Pulmonary artery endothelial cell (primary cell): ENCODE measurements around the gene TINAGL1. TPM values are rescaled to one million over a fixed set of nuclear protein-coding genes. Genes with fewer than 3 reads are reported as not detected.

Experiments used
- DNase-seq: peaks from one replicate; pipeline ENCODE4 v3.0.0-alpha.2; 2011; ENCODE audit warnings: low read depth, low spot score
- total RNA-seq: library from RNA; depleted of rRNA; stranded (reverse); fragments of >200 nt; gene quantifications from 2 replicates; pipeline ENCODE4 v1.2.3, GENCODE V29; 2014

Gene TINAGL1, protein sequence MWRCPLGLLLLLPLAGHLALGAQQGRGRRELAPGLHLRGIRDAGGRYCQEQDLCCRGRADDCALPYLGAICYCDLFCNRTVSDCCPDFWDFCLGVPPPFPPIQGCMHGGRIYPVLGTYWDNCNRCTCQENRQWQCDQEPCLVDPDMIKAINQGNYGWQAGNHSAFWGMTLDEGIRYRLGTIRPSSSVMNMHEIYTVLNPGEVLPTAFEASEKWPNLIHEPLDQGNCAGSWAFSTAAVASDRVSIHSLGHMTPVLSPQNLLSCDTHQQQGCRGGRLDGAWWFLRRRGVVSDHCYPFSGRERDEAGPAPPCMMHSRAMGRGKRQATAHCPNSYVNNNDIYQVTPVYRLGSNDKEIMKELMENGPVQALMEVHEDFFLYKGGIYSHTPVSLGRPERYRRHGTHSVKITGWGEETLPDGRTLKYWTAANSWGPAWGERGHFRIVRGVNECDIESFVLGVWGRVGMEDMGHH
- 373 and 383 TPM in 2 replicates for total RNA-seq

DNA sequence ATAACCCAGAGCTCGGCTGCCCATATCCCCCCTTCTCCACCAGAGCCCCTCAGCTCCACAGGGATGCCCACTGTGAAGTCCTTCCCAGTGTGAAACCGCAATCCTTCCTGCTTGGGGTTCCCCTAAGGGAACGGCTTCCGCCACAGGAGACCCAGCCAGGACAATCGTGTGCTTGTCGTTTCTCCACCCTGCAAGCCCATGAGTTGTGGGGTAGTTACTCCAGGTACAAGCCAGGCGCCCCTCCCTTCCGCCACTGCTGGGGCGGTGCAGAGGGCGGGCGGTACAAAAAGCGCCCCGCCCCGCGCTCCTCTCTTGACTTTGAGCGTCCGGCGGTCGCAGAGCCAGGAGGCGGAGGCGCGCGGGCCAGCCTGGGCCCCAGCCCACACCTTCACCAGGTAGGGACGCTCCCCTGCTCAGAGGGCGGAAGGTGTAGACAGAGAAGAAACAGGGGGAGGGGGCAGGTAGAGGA lies at the start of gene TINAGL1:
Gene TINAGL1, plus strand, starts transcription at position 315 of the 469 bp plus-strand sequence. CDS start 634 bp downstream, outside the sequence.
- DNase-seq = no peak

DNA sequence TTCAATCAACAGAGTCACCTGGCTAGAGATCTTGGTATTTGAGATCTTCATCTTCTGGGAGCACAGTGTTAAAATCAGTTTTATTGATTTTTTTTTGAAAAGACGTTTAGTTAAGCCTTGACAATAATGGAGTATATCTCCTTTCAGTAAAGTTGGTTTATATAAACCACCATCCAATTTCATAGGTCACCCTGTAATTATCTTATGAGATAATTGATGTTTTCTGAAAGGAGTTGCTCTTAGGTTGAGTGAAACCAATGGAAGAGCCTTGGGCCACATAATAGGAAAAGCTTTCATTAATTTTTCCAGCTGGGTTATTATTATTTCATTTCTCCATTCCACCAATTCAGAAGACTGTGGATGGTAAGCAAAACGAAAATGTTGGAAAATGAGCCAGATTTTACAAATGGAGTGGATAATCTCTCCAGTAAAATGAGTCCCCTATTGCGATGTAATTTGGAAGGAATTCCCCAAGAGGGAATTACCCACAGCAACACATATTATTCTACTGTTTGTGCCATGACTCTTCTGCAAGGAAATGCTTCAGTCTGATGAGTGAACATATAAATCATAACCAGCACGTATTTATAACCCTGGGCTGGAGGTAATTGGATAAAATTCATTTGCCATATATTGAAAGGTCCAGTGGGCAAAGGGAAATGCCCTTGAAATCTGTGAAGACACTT lies 46.2 kb upstream of the TINAGL1 start:
- no peak for DNase-seq

DNA sequence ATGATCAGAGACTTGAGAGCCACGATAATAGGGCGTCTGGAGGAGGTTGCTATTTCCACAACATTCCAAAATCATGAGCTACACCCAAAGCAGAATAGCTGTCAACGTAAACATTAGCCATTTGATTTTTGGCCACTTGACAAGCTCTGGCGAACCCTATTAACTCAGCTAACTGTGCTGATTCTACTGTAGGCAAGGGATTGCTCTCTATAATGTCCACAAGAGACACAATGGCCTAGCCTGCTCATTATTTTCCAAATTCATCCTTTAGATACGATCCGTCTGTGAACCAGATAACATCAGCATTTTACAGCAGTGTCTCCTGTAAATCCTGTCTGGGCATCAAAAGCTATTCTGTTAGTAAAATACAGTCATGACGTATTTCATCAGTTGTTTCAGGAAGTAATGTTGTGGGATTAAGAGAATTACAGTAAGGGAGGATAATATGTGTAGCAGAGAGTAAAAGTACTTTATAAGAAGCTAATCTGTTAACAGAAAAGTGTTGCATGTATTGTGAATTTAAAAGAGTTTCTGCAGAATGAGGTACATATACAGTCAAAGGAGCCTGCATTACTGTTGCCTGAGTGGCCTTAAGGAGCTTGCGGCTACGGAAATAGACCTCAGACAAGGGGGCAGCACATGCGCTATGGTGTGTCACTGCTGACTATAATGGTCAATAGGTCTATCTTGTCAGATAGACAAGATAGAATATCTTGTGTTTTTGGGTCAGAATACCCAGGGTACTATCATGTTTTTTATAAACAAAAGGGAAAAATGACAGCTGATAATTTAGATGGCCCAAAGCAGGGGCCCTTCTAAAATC lies 44.9 kb upstream of the TINAGL1 start:
- no peak for DNase-seq

DNA sequence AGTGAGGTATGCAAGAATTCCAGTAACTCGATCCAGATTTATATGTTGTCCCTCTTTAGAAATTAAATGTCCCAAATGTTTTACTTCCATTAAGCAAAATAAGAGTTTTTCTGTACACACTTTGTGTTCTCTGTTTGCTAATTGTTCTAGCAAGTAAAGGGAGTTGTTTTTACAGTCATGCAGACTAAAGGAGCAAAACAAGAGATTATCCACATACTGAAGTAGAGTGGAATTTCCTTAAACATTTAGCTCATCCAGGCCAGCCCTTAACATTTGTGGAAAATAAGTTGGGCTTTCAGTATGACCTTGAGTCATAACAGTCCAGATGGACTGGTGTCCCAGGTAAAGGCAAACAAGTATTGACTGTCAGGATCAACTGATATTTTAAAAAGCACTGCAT lies 44.1 kb upstream of the TINAGL1 start:
- no peak for DNase-seq

DNA sequence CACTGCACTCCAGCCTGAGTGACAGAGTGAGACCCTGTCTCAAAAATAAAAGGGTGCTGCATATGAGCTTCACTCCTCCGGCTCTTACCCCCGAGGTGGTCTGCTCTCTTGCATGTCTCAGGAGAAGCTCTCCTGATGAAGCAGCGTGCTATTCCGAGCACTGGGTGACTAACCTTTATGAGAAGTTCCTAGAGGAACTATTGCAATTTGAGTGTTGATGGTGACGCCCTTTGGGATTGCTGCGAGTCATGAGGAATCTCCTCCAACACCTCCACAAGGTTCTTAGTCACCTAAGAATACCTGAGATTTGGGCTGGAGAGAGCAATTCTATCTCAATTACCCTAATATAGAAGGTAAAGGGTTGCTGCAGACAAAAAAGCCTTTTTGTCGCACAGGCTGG lies 40.8 kb upstream of the TINAGL1 start:
- DNase-seq = no peak

DNA sequence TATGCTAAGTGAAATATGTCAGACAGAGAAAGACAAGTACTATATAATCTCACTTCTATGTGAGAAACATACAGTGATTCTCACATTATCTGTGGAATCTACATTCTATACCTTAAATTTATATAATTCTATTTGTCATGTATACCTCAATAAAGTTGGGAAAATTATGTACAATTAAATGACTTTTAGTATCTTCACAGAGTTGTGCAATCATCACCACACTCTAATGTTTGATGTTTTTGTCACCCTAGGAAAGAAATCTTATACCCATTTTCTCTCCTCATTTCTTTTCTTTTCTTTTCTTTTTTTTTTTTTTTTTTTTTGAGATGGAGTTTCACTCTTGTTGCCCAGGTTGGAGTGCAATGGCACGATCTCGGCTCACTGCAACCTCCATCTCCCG lies 37.0 kb upstream of the TINAGL1 start:
- DNase-seq = no peak

DNA sequence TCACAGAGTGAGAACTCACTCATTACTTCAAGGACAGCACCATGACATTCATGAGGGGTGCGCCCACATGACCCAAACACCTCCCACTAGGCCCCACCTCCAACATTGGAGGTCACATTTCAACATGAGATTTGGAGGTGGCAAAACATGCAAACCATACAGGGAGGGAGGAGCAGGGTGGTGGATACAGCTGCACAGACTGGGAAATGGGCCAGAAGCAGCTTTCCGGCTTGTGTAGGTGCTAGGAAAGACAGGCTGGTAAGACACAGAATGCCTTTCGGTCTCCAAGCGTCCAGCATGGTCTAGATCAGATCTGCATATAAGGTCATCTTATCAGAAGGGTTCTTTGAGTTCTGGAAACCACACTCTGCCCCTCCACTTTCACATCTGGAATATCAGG lies 35.1 kb upstream of the TINAGL1 start:
- no peak for DNase-seq

DNA sequence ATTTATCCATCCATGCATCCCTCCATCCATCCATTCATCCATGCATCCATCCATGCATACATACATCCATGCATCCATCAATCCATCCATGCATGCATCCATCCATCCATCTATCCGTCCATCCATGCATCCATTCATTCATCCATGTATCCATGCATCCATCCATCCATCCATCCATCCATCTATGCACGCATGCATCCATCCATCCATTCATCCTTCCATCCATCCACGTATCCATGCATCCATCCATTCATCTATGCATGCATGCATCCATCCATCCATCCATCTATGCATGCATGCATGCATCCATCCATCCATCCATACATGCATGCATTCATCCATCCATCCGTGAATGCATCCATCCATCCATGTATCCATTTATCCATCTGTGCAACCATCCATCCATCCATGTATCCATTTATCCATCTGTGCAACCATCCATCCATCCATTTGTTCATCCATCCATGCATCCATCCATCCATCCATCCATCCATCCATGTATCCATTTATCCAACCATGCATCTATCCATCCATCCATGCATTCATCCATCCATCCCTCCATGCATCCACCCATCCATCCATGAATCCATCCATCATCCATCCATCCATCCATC lies 30.3 kb upstream of the TINAGL1 start:
- DNase-seq = no peak

DNA sequence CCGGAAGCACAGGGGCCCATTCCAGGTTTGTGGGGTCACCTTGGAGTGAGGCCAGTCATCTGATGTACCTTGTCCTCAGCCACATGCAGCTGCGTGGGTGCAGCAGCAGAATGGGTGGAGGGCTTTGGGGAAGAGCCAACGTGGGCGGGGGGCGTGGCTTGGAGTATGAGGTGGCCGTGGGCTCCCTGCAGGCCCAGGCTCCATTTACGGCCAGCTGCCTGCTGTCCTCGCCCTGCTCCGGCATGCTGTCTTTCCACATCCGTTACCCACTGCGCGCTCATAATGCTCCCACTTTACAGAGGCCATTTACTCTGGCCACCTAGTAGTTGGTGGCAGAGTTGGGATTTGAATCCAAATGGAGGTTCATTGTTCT lies 27.8 kb upstream of the TINAGL1 start:
- no peak for DNase-seq

DNA sequence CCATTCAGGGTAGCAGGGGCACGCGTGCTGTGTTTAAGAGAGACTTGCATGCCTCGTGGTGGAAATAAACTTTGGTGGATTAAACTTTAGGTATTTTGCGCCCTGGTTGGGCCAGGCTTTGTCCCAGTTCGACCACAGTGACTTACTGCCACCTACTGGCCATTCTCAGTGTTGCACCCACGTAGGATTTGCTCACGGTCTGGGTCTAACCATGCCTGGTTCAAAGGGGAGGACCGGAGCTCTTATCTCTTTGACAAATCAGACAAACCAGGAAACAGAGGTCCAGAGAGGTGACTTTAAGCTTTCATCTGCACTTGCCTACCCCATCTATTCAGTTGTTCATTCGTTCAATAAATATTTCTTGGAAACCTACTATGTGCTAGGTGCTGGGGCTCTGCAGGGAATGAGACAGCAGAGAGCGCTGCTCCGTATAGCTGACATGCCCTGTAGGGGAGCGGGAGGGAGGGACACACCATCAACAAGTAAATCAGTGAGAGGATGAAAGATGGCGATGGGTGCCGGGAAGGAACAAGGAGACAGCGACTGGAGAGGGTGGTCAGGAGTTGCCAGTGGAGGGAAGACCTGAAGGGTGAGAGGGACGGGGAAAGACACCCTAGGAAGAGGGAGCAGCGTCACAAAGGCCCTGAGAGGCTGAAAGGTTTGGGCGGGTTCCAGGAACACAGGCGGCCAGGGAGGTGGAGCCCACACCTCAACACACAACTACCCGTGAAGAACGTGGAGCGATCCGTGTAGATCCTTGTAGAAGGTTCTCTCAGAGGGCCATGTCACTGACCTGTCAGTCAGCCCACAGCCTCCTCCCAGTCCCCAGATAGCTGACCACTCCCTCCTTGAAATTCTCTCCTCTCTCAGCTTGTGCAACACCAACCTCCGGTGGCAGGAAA lies 27.2 kb upstream of the TINAGL1 start:
- DNase-seq = peak; percentile 48

DNA sequence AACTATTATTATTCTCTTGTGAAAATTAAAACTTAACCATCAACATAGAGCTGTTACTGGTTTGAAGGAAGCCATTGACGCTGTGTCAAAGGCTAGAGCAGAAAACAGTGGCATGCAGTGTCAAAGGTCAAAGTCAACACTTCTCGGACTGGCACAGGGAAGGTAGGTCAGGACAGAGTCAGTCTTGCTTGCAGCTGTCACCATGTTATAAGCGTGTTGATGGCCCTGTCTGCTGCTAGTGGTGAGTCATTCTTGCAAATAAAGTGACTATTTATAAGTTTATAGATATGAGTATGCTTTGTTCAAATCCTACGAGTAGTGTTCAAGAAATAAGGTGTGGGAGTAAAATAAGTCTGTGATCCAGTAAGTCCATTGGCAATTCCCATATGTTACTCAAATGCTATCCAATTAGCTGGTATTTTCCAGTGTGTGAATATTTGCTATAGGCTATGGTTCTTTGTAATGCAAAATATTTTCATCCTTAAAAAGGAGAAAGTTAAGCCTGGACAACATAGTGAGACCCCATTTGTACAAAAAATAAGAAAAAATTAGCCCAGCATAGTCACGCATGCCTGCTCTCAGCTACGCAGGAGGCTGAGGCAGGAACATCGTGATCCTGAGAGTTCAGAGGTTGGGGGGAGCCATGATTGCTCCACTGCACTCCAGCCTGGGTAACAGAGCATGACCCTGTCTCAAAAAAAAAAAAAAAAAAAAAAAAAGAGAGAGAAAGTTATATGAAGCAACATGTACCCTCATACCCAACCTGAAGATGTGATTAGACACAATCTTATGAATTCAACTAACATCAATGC lies 26.3 kb upstream of the TINAGL1 start:
- no peak for DNase-seq

DNA sequence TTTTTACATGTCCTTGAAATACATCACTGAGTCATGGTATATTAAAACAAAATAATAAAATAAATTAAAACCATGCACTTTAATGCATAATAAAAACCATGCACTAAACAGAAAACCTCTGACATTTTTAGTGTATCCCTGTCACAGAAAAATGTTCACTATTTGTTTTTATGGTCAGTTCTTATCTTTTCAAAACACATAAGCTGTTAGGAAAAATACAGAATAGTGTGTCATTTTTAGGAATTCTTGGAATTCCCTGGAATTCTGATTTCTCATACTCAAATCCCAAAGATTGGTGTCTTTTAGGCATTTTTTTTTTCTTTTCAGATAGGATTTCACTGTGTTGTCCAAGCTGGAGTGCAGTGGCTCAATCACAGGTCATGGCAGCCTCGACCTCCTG lies 25.1 kb upstream of the TINAGL1 start:
- DNase-seq = no peak

DNA sequence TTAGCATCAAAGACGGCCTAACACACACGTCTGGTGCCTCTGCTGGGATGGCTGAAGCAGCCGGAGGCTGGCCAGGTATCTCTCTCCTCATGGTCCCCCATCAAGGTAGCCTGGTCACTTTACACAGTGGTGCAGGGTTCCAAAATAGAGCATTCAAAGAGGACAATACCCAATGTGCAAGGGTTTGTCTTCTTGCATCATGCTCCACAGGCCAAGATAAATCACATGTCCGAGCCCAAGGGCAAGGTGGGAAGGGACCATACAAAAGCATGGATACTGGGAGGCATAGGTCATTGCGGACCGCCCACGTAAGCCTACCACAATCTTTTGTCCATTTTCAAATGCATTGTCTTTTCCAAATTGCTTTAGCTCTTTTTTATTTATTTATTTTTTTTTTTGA lies 23.8 kb upstream of the TINAGL1 start:
- DNase-seq = no peak

DNA sequence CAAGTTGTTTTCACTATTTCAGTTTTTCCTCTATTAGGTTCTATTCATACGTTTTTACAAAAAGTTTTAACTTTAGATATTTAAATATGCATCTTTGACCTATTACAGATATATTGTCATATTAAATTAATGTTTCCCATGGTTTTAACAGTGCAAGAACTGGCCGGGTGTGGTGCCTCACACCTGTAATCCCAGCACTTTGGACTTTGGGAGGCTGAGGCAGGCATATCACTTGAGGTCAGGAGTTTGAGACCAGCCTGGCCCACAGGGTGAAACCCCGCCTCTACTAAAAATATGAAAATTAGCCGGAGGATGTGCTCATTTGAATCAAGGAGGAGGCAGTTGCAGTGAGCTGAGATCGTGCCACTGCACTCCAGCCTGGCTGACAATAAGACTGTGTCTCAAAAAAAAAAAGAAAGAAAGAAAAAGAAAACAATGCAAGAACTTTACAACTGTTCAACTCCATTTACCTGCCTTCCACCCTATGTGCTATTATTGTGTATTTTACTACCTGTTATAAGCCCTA lies 19.8 kb upstream of the TINAGL1 start:
- no peak for DNase-seq

DNA sequence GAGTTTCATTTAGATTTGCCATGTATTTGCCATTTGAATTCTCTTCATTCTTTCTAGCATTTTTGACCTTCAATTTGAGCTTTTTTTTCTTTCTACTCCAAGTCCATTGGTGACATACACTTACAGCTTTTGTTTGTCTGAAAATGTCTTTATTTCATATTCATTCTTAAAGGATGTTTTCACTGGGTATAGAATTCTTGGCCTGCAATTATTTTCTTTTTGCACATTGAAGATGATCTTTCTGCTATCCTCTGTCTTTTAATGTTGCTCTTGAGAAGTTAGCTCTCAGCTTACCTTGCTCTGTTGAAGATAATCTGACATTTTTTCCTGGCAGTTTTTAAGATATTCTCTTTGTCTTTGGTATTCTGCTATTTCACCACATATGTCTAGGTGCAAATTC lies 16.6 kb upstream of the TINAGL1 start:
- no peak for DNase-seq

DNA sequence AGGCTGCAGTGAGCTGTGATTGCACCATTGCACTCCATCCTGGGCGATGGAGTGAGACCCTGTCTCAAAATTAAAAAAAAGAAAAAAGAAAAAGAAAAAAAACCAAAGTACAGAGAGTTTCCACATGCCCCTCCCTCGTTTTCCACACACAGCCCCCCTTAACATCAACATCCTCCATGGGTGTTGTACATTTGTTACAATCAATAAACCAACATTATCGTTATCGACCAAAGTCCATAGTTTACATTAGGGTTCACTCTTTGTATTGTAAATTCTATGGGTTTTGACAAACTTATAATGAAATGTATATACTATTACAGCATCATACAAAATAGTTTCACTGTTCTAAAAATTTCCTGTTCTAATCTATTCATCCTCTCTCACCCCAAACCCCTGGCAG lies 15.9 kb upstream of the TINAGL1 start:
- no peak for DNase-seq

DNA sequence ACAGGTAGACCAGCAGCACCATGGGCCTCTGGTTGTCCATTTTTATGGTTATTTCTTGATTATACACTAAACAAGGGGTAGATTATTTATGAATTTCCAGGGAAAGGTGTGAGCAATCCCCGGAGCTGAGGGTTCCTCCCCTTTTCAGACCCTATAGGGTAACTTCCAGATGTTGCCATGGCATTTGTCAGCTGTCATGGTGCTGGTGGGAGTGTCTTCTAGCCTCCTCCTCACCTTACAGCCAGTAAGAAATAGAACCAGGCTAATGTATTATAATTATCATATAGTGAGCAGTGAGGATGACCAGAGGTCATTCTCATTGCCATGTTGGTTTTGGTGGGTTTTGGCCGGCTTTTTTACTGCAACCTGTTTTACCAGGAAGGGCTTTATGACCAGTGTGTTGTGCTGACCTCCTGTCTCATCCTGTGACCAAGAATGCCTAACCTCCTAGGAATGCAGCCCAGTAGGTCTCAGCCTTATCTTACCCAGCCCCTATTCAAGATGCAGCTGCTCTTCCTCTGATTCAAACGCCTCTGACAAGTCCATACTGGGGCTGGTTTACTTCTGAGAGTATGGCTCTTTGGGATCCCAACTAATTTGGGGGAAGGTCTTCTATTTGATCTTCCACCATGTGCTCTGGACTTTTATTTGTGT lies 13.5 kb upstream of the TINAGL1 start:
- no peak for DNase-seq

DNA sequence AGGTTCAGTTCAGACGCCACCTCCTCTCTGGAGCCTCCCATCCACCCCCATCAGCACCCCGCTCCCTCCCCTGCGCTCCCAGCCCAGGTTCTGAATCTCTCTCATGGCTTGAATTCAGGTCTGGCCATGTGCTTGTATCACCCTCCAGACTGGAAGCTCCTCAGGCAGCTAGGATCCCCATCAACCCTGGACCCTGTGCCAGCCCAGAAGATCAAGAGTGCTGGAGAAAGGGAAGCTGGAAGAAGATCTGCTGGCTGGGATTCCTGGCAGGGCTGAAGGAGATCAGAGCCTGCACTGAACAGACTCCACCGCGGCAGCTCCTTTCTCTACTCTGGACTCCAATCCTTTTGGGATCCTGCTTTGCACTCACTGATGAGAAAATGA lies 11.7 kb upstream of the TINAGL1 start:
- DNase-seq = no peak
